ENCODE measurements around the gene CNTNAP3B.
"Not testable (repeated sequence)": the region's sequence is repeated elsewhere in the genome, so short reads cannot be mapped to it uniquely, and the experiment has no call there.

Gene CNTNAP3B

DNA sequence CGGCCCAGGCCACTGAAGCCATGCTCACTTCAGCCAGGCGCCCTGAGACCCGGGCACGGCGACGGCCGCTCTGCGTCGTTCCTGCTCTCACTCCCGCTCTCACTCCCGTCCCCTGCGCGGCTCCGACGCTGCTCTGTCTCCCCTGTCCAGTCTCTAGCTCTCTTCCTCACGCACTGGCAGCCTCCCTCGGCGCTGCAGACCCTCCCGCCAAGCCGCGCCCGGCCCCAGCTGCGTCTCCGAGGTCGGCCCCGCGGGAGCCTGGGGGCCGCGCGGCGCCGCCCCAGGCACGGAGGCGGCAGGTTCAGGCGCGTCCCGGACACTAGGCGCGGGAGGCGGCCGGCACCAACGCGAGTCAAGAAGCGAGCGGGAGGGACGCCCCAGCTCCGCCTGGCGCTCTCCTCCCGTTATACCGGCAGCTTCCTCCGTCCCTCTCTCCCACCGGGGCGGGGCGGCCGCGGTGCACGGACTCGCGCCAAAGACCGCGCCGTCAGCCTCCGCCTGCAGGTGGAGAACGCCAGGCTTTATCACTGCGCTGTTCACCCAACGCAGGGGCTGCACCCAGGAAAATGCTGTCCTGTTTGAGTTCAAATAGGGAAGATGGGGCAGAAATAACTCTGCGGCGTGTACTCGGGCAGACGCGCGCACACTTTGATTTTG, at the start of gene CNTNAP3B:
Gene CNTNAP3B (minus strand): TSS at position 354 of the 657 bp plus-strand sequence. CDS start 332 bp downstream, at position 22.
- DNase-seq, result not testable (repeated sequence)

DNA sequence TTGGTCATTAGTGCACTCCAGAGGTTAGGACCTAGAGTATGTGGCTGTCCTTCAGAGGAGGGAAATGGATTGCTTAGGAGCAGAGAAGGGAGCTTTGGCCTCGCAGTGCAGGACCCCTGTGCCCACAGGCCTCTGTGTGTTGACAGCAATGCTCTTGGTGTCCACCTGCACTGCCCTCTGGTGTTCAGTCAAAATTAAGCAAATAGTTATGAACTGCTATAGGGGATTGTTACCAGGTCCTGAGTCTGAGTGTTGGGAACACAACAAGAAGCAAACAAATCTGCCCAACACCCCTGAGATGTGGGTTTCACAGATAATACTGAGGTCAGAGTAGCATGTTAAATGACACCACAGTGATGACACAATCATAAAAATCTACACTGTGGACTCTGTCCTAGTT, 31.1 kb upstream of the CNTNAP3B start:
- DNase-seq, result not testable (repeated sequence)

DNA sequence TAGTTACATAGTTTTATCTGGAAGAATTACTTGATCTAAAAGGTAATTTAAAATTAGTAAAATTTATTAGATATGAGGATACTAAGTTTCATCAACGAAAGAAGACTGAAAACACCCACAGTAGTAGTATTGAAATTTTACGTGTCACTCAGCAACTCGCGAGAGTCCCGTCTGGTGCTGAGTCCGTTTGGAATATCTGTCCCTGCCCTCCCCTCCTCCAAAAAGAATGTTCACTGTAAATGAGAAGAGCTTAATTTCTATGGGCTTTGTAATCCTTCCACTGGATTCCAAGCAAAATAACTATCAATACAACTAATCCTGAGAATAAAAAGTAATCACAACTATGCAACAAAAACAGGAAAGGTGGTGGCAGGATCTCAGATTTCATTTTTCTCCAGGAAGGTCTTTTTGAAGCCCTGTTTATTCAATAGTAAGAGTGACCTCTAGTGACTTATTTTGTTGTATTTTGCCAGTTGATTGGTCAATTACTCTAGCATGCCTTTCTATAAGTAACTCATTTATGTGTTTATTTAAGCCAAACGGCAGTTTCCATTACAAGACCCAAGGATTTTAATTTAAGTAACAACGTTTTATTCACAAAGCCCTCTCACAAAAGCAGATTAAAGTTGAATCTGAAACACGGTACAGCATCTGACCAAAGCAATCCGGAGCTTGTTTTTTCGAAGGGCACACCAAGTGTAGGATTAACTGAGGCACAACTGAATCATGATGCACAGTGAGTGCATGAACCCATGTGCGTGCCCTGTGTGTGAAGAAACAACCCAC, 2.0 kb downstream of the CNTNAP3B start:
- DNase-seq, result not testable (repeated sequence)

DNA sequence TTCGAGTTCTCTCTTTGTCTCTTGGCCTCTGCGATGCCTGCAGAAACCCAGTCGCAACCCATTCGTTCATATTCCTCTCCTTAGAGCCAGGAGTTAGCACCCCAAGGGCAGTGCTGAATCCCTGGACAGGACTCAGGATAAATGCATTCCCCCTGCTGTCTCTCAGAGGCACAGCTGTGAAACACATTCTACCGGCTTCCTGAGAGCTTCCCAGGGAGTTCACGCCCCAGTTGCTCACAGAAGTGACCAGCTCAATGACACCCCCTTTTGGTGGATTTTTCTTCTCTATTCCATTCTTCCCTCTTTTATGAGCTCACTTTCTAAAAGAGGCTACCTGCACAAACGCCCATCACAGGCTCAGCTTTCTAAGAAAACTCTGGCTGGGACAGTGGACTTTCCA, 8.2 kb downstream of the CNTNAP3B start:
- not testable (repeated sequence) for DNase-seq

DNA sequence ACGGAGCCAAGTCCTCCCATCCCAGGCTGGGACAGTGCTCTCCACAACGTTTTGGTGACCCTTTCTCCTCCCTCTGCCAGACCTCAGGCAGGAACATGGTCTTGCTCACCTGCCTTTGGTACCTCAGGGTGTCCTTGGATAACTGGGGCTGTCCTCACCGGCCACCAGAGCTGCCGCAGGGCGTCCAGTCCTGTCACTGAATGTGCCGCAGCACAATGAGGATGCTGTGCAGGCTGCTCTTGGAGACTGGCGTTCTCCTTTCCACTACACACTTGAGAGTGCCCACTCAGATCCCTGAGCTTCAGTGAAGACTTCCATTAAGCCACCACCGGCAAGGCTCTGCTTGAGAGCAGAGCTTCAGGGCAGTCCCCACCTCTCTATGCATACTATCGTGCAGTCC, 33.3 kb downstream of the CNTNAP3B start:
- not testable (repeated sequence) for DNase-seq

DNA sequence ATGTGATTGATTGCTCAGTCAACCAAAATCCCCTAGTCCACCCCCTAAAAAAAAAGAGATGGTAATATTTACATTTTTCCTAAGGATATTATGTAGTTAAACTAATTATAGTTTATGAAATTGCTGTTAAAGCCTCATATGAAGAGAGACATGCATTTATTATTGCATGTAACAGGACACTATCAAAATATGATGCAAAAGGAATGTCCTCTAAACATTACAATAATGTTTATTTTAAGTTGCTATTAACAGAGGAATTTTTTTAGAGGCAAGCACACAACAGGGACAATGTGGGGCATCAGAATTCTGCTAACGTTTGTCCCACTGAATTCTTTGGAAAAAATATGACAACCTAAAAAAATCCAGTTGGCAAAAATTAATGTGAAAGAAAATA, 44.7 kb downstream of the CNTNAP3B start:
- not testable (repeated sequence) for DNase-seq

DNA sequence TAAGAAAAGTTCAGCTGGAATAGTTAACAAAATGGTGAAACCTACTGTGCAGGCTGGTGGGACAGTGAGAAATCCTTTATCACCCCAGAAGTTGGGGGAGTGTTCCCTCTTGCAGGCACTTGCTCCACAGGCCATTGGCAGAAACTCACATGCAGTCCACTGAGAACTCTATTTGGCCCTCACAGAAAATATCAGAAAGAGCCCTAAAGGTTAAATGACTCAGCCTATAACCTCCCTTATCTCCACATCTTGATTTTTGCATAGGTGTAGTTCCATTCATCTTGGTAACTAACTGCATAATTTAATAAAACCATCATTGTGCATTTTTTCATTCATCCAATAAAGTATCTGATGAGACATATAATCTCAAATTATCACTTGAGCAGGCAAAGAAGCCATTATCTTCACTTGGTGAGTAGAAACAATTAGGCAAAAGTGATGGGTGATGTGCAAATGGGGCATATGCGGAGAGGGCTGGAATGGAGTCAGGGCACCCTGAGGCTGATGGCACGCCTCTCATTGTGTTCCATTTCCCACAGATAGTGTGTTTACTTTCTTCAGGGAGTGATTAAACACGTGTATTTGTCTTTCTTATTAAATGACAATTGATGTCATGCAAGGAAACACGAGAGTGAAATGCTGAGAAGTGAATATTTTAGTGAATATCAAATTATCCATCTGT, 45.2 kb downstream of the CNTNAP3B start:
- not testable (repeated sequence) for DNase-seq

DNA sequence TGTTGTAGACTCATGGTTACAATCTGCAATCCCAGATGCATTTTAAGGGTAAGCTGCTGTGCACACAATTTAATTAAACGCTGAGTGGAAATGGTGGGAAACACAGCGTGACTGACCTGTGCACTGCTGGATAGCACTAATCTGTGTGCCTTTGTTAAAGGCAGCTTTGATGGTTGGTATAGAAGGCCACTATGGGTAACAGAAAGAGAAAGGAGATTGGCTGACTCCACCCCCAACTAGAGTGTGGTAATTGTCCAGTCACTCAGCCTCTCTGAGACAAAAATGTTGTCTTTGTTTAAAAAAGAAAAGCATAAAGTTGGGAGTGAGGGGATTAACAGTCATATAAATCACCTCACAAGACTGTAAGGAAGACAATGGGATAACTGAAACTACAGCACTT, 48.9 kb downstream of the CNTNAP3B start:
- not testable (repeated sequence) for DNase-seq

DNA sequence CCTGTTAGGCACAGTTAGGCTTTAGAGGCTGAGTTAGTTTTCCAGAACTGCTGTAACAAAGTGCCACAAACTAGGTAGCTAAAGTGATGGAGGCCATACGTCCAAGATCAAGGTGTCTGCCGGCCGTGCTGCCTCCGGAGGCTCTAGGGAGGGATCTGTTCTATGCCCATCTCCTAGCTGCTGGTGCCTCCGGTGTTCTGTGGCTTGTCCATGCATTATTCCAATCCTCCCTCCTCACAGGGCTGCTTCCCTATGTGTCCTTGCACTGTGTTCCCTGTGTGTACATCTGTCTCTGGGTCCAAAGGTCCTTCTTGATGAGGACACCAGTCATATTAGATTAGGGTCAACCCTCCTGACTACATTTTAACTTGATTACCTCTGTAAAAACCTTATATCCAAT, 54.4 kb downstream of the CNTNAP3B start:
- DNase-seq, result not testable (repeated sequence)

DNA sequence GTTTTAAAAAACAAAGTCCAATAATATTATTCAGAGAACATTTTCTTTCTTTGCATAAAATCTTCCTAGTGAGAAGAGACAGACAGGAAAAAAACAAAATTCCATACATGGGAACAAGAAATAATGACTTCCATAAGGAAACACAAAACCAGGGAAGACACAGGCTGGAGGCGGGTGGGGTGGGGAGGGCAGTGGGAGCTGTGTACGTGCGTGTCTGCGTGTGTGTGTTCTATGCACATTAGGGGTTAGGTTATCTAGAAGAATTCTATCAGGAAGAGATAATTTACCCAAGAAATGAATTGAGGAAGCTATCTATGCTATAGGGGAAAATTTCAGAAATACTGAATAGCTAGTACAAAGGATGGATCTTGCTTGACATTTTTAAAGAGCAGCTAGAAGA, 58.2 kb downstream of the CNTNAP3B start:
- DNase-seq, result not testable (repeated sequence)

DNA sequence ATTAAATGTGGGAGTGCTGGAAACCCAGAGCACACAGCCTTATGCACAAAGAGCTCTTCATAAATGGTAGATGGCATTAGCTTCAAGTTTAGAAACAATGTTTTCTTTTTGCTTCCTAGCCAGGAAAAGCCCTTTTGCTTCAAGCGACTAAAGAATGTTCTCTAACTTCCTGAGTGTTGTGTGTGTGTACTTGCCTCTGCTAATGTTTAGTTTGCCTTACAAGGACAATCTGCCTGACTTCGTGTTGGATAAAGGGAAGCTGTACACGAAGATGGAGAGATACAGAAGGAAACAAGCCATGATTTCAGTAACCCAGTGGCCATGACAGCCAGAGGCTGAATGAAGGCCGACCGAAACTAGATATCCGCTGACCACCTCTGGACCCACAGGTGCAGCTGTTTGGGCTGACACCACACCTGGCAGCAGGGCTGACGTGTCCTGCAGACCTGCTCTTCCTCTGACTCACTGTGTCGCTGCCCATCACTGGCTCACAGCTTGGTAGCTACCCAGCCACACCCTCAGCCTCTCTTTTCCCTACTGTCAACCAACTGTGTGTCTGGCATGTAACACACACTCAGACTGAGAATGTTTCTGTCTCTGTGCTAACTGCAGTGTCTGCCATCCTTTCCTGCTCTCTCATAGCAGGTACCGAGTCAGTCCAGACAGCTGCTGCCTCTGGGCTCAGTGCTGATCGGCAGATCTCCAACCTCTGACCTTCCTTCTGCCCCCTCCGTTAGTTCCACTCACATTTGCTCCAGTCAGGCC, 59.0 kb downstream of the CNTNAP3B start:
- not testable (repeated sequence) for DNase-seq

DNA sequence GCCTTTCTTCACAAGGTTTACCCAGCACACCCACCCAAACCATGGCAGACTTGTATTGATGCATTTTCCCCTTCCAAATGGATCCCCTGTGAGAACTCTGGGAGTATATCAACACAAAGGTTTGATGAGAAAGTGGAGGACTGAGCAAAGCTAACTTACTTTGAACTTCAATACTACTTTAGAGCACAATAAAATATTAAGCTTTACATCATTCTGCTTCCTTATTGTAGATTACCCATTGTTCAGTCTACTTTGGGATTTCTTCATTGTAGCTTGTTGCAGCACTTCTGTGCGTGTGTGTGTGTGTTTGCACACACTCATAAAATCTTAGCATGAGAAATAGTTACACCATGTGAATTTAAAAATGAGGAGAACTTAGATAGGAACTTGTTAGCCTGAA, 75.4 kb downstream of the CNTNAP3B start:
- DNase-seq, result not testable (repeated sequence)

DNA sequence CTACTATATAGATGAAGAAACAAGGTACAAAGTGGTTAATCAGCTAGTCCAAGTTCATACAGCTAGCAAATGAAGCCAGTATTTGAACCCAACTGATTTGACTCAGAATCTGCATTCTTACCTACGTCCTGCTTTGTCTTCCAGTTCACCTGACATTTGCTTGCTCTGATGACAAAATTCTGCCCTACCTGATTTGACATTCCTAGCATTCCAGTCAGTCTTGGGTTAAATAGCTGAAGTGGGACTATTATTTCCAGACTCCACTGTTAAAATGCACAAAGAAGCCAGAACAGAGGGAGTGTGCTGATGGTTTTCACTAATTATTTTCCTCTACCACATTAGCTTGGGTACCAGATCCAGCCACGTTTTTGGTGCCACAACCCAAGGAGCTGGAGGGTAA, 78.5 kb downstream of the CNTNAP3B start:
- DNase-seq, result not testable (repeated sequence)

DNA sequence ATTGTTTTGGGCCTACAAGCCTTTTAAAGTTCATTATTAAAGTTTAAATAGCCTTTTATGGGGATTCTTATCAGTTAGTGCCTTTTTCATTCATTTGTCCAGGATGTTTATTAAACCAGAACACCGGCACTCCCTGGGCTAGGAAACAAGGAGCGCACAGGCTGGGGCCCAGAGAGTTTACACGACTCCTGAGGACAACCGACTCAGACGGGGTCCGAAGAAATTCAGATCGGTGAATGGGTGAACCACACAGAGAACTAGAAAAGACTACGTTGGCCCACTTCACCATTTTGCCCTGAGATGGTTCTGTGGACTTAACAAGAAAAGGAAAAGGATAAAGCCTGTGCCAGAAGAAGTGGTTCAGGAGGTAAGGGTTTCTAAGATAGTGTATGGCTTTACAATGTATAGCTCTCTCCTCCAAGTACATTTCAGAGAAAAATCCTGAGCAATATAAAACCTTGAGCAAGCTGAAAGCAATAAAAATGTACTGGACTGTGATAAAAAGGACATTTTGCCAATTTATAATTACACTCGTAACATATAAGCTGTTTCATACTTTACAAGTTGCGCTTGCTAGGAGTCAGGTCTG, 84.7 kb downstream of the CNTNAP3B start:
- DNase-seq, result not testable (repeated sequence)

DNA sequence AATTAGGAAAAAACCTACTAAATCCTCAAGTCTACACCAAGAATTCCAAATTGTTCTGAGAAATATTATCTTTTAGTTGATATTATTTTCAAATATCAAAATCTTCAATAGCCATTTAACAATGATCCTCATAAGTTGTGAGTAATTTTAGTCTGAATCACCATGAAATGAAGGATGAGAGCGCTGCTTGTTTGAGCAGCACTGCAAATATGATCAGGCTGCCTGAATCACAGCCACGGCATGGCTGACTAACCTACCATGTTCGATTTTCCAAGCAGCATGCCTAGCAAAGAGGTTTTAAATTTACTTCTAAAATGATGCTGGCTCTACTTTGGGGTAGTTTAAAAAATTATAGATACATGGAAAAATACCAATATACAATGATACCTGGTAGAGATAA, 95.7 kb downstream of the CNTNAP3B start:
- not testable (repeated sequence) for DNase-seq

DNA sequence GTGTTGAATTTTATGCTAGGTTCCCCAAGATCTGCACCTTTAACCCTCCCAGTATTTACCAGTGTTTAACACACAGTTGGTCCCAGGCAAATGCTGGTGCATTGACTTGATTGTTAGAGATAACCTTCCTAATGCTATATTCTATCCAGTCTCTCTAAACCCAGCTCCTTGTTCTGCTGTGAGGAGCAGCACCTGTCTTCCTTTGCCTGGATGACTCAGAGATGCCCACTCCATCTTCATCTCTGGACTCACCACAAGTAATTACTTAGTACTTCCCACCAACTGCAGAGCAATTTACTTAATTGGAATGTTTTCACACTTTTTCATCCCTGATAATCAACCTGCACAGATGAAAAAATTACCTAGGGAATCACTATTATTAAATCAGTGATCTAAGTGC, 108.6 kb downstream of the CNTNAP3B start:
- DNase-seq, result not testable (repeated sequence)

DNA sequence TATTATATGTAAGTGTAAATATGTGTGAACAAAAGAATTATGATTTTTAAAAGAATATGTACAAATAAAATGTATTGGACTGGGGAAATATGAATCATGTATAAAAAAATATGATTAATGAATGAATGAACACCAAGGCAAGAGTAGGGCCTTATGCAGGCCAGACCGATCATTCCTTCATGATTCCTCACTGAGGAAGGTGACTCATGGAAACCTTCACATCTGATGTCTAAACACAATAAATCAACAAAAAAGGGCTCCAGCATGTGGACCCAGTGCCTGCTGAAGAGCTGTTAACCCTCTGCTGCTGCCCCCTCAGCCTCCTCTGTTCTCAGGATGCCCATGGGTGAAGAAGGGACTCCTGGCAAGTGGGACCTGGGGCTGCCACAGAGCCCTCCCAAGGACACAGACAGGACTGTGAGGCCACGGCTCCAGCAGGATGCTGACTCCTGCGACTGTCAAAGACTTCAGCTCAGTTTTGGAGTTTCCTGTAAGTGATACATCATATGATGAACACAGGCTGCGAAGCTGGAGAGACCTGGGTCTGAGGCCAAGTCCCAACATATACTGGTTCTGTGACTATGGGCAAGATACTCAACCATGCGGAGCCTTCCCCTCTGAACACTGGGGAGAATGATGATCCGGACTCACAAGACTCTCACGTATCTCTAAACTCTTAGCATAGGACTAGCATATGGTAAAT, 110.9 kb downstream of the CNTNAP3B start:
- DNase-seq, result not testable (repeated sequence)

DNA sequence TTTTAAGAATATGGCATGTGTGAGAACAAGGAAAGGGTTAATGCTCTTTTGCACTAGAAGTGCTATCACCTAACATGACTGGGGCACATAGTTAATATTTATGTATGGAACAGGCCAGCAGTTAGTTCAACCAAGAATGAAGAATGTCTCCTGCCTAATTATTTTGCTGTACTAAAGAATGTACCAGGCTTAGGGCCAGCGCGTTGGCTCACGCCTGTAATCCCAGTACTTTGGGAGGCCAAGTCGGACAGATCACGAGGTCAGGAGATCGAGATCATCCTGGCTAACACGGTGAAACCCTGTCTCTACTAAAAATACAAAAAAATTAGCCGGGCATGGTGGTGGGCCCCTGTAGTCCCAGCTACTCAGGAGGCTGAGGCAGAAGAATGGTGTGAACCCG, 114.9 kb downstream of the CNTNAP3B start:
- not testable (repeated sequence) for DNase-seq

DNA sequence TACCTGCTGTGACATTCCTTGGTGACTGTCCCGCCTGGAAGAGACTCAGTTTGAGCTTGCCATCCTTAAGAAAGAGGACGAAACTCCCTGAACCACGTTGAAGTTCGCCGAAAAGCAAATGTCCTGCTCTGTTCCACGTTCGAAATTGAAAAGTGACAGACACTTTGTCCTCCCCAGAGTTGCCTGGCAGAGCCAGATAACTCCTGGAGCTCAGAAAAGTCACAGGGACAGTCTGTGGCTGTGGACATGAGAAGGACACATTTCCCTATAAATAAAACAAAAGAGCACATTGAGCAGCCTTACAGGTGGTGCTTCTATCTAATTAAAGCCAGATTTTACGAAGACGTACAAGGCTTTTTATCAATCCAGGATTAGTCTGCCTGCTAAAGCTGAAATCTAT, 137.6 kb downstream of the CNTNAP3B start:
- DNase-seq, result not testable (repeated sequence)

DNA sequence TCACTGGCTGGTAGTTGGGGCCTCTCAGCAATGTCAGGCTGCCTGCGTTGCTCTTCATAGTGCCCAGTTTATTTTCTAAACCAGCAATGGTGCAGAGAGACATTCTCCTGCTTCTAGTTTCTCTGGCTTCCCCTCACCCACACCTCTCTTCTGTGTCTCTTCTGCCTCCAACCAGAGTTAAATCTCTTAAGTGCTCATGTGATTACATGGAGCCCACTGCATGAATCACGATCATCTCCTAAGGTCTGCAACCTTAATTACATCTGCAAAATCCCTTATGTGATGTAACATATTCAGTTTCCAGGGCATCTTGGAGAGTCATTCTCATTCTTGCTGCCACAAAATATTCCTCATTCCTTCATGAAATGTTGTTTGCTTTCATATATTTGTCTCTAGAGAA, 149.0 kb downstream of the CNTNAP3B start:
- DNase-seq, result not testable (repeated sequence)

DNA sequence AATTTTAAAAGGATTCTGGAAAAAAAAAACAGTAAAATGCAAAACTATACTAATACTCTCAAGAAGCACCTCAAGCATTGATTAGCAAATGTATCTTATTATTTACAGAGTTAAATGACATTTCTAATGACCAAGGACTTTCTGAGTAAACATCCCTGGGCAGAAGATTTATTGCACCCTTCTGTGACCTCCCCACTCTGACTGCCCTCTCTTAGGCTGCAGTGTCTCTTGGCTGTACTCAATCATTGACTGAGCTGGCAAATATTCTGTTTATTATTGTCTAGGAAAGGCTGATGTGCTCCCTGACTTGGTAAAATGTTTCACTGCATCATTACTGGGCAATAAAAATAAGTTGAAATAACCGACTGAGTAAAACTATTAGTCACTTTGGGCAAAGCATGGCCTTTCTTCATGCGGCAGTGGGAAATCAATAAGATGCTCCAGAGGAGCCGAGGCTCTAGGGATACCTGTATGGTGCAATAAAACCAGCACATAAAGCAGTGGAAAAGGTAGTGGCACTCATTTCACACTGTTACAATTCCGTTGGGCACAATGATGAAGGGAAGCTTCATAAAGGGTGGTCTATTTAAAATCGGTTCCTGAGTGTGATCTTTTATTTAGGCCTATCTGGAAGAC, 151.1 kb downstream of the CNTNAP3B start:
- DNase-seq, result not testable (repeated sequence)

All from CD4-positive, alpha-beta T cell treated with Interleukin-15 for 1 hour (primary cell).